HCT116 (cell line): ENCODE data around the gene STAMBP. TPM values are rescaled to one million over a fixed set of nuclear protein-coding genes. Genes with fewer than 3 reads are reported as not detected.

Experiments
- ATAC-seq: fragments of 200-7000 bp; cut with Tn5 transposase; 2 replicates; pipeline ENCODE4 v1.9.1; 2020; ENCODE audit warnings: mild to moderate bottlenecking, moderate library complexity
- BruUV-seq: library from RNA; stranded (reverse); fragments of 400-500 nt; replicated peaks from 2 replicates; lab custom pipeline; 2021; lab: Mats Ljungman, UMichigan
- CTCF ChIA-PET: fragments of 300-600 bp; sonication (Branson Sonifier 250); formaldehyde crosslinking; loops from one replicate; lab custom pipeline; 2021; ENCODE audit warnings: antibody characterized with exemption; lab: Charles Lee
- POLR2A ChIA-PET: fragments of 300-600, 350-600 bp; sonication (Branson Sonifier 250); formaldehyde crosslinking; loops from one replicate; lab custom pipeline; 2021; ENCODE audit warnings: antibody characterized with exemption; lab: Charles Lee
- RAD21 ChIA-PET, 2 experiments: fragments of 300-600 bp; sonication (Branson Sonifier 250); formaldehyde crosslinking; loops; one replicate each; lab custom pipeline; 2023; ENCODE audit warnings: low total read pairs in 2 of 2; ENCODE audit not compliant: uncharacterized antibody in 2 of 2, unreplicated experiment in 2 of 2, low non-redundant PET in 1 of 2; lab: Charles Lee
- DNase-seq: peaks from one replicate; pipeline ENCODE4 v3.0.0-alpha.2; 2010; ENCODE audit warnings: low read depth, low spot score
- H2AFZ ChIP-seq: fragments of 200-600 bp; shearing (Covaris generic), sonication (generic); 2 replicates; pipeline ENCODE4 v1.6.1; 2017; ENCODE audit warnings: low read depth, mixed run types, mixed read lengths, antibody characterized with exemption, low read length; ENCODE audit not compliant: poor library complexity, severe bottlenecking
- H3K27ac ChIP-seq: 2 replicates; pipeline ENCODE4 v1.5.1; 2012; ENCODE audit warnings: low read depth, low read length
- H3K27me3 ChIP-seq: fragments of 200-600 bp; sonication (generic); 2 replicates; pipeline ENCODE4 v1.6.1; 2016; ENCODE audit warnings: mixed run types, low read length, mixed read lengths; ENCODE audit not compliant: insufficient read depth
- H3K36me3 ChIP-seq, 2 experiments: fragments of 200-500 bp in 1 of 2; fragments of 200-600 bp in 1 of 2; sonication (Bioruptor generic) in 1 of 2; sonication (generic) in 1 of 2; 2 replicates each; pipeline versions ENCODE4 v1.5.1 to v1.6.1; 2014 to 2016; ENCODE audit warnings: low read length in 2 of 2, inconsistent platforms in 1 of 2, mixed read lengths in 1 of 2, mixed run types in 1 of 2; ENCODE audit not compliant: insufficient read depth in 2 of 2, control insufficient read depth in 1 of 2
- H3K4me1 ChIP-seq, 2 experiments: fragments of 200-600 bp in 1 of 2; sonication (generic) in 1 of 2; 2 replicates each; pipeline versions ENCODE4 v1.5.1 to v1.6.1; 2012 to 2017; ENCODE audit warnings: low read length in 2 of 2, inconsistent platforms in 1 of 2, mild to moderate bottlenecking in 1 of 2, mixed read lengths in 1 of 2, mixed run types in 1 of 2, moderate library complexity in 1 of 2; ENCODE audit not compliant: insufficient read depth in 2 of 2, control insufficient read depth in 1 of 2
- H3K4me2 ChIP-seq: fragments of 200-600 bp; sonication (generic); 2 replicates; pipeline ENCODE4 v1.6.1; 2017; ENCODE audit warnings: mixed run types, low read length, mixed read lengths
- H3K4me3 ChIP-seq, 2 experiments: fragments of 200-600 bp in 1 of 2; sonication (generic) in 1 of 2; replicated peaks in 1 of 2; 2 replicates each; pipeline ENCODE4 v1.5.1; 2011 to 2016; ENCODE audit warnings: low read length in 2 of 2, control low read depth in 1 of 2, low read depth in 1 of 2, mild to moderate bottlenecking in 1 of 2, mixed read lengths in 1 of 2, mixed run types in 1 of 2
- H3K79me2 ChIP-seq: fragments of 200-600 bp; sonication (generic); 2 replicates; pipeline ENCODE4 v1.6.1; 2017; ENCODE audit warnings: mild to moderate bottlenecking, mixed run types, low read length, moderate library complexity, mixed read lengths; ENCODE audit not compliant: insufficient read depth
- H3K9ac ChIP-seq: fragments of 200-600 bp; sonication (generic); 2 replicates; pipeline ENCODE4 v1.6.1; 2016; ENCODE audit warnings: low read length, mixed read lengths
- H3K9me2 ChIP-seq: fragments of 200-600 bp; sonication (generic), shearing (Covaris generic); 2 replicates; pipeline ENCODE4 v1.6.1; 2017; ENCODE audit warnings: mixed run types, mild to moderate bottlenecking, moderate library complexity; ENCODE audit not compliant: insufficient read depth
- H3K9me3 ChIP-seq, 2 experiments: fragments of 200-500 bp in 1 of 2; fragments of 200-600 bp in 1 of 2; sonication (Bioruptor generic) in 1 of 2; sonication (generic) in 1 of 2; 2 replicates each; pipeline ENCODE4 v1.6.1; 2014 to 2017; ENCODE audit warnings: low read length in 2 of 2, mixed read lengths in 2 of 2, inconsistent platforms in 1 of 2, low read depth in 1 of 2, mild to moderate bottlenecking in 1 of 2, mixed run types in 1 of 2, moderate library complexity in 1 of 2; ENCODE audit not compliant: control insufficient read depth in 1 of 2, insufficient read depth in 1 of 2
- H4K20me1 ChIP-seq: fragments of 200-600 bp; sonication (generic), shearing (Covaris generic); 2 replicates; pipeline ENCODE4 v1.6.1; 2017; ENCODE audit warnings: mixed run types, mild to moderate bottlenecking, moderate library complexity; ENCODE audit not compliant: insufficient read depth
- CBX3 ChIP-seq: IDR thresholded peaks from 2 replicates; pipeline ENCODE4 v1.6.1; 2012; ENCODE audit warnings: low read depth
- CEBPB ChIP-seq: IDR thresholded peaks from 2 replicates; pipeline ENCODE4 v1.6.1; 2012; ENCODE audit warnings: low read depth
- EGR1 ChIP-seq: IDR thresholded peaks from 2 replicates; pipeline ENCODE4 v1.6.1; 2012; ENCODE audit warnings: low read depth
- RAD21 ChIP-seq: IDR thresholded peaks from 2 replicates; pipeline ENCODE4 v1.6.1; 2012; ENCODE audit warnings: low read depth, mild to moderate bottlenecking
- SIN3A ChIP-seq: IDR thresholded peaks from 2 replicates; pipeline ENCODE4 v1.6.1; 2012; ENCODE audit warnings: low read depth
- SRF ChIP-seq: IDR thresholded peaks from 2 replicates; pipeline ENCODE4 v1.6.1; 2012; ENCODE audit warnings: low read depth
- YY1 ChIP-seq: IDR thresholded peaks from 2 replicates; pipeline ENCODE4 v1.6.1; 2011; ENCODE audit warnings: low read length, low read depth, moderate library complexity, mild to moderate bottlenecking; ENCODE audit not compliant: insufficient replicate concordance; ENCODE audit errors: extremely low read depth
- ZFX ChIP-seq: fragments of 450-650 bp; IDR thresholded peaks from 2 replicates; pipeline ENCODE4 v1.6.1; 2017
- ZNF274 ChIP-seq: fragments of 200-500 bp; sonication (Bioruptor generic); IDR thresholded peaks from 2 replicates; pipeline ENCODE4 v1.6.1; 2014; ENCODE audit warnings: mild to moderate bottlenecking, low read depth, low read length, inconsistent platforms
- intact Hi-C: fragments of 100-400 bp; cut with micrococcal nuclease; formaldehyde crosslinking; loops from 2 replicates; pipeline ENCODE4 v1.10.0; 2022
- total RNA-seq: library from RNA; stranded (reverse); gene quantifications from one replicate; pipeline ENCODE4 v1.2.1, GENCODE V29; 2021; ENCODE audit not compliant: unreplicated experiment
- TF ChIP-seq, protein P1 (sequence below): IDR thresholded peaks from 2 replicates; pipeline ENCODE4 v1.6.1; 2012
- TF ChIP-seq, protein P2 (sequence below): IDR thresholded peaks from 2 replicates; pipeline ENCODE4 v1.6.1; 2012; ENCODE audit warnings: low read depth

The STAMBP gene
- total RNA-seq, 1 experiment from 2014 or later = 45.2 TPM

DNA sequence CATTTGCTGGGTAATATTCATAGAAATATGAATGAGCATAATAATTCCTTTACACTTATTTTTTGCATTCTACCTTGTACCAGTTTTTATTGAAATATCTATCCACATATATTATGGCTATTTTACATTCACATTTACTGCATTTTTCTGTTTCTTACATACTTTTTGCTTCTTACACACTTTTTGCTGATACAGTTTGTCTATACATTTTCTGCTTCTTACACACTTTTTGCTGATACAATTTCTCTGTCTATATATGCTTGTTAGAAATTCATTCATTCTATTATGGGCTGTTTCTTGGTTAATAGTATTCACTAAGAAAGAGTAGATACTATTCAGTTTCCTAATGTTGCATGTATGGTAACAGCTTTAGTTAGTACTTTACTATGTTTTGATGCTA lies 16.9 kb upstream of the STAMBP start:
- DNase-seq = no peak
- Histone ChIP-seq H3K4me3 (no peak overlapping the region), H3K9me3 (no peaks in the 10 kb centered on the region), H2AFZ (no peak overlapping the region), H3K4me2 (no peak overlapping the region), H4K20me1 (no peaks in the 10 kb centered on the region), H3K36me3 (no peaks in the 10 kb centered on the region), H3K79me2 (no peaks in the 10 kb centered on the region), H3K9me2 (no peaks in the 10 kb centered on the region), H3K9ac (no peak overlapping the region), H3K27me3 (no peaks in the 10 kb centered on the region), H3K4me1 (no peaks in the 10 kb centered on the region), H3K27ac (no peak overlapping the region)
- no peak for ATAC-seq
- ChIA-PET CTCF (interaction anchor here (0.8 to 1.9 kb wide), 2 partner anchors 12 to 15 kb away, joined by 3 to 8 read pairs; no protein-coding TSS in a partner anchor), POLR2A (no interaction called here), RAD21 (no interaction called here)
- no peak for TF ChIP-seq SRF
- no peak for TF ChIP-seq CEBPB
- TF ChIP-seq EGR1 = no peak
- no peak for TF ChIP-seq RAD21
- no peak for TF ChIP-seq ZFX
- TF ChIP-seq CBX3 = no peak
- TF ChIP-seq YY1 = no peak
- TF ChIP-seq SIN3A = no peak
- TF ChIP-seq, protein P1, sequence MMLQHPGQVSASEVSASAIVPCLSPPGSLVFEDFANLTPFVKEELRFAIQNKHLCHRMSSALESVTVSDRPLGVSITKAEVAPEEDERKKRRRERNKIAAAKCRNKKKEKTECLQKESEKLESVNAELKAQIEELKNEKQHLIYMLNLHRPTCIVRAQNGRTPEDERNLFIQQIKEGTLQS = no peak
- TF ChIP-seq, protein P2, sequence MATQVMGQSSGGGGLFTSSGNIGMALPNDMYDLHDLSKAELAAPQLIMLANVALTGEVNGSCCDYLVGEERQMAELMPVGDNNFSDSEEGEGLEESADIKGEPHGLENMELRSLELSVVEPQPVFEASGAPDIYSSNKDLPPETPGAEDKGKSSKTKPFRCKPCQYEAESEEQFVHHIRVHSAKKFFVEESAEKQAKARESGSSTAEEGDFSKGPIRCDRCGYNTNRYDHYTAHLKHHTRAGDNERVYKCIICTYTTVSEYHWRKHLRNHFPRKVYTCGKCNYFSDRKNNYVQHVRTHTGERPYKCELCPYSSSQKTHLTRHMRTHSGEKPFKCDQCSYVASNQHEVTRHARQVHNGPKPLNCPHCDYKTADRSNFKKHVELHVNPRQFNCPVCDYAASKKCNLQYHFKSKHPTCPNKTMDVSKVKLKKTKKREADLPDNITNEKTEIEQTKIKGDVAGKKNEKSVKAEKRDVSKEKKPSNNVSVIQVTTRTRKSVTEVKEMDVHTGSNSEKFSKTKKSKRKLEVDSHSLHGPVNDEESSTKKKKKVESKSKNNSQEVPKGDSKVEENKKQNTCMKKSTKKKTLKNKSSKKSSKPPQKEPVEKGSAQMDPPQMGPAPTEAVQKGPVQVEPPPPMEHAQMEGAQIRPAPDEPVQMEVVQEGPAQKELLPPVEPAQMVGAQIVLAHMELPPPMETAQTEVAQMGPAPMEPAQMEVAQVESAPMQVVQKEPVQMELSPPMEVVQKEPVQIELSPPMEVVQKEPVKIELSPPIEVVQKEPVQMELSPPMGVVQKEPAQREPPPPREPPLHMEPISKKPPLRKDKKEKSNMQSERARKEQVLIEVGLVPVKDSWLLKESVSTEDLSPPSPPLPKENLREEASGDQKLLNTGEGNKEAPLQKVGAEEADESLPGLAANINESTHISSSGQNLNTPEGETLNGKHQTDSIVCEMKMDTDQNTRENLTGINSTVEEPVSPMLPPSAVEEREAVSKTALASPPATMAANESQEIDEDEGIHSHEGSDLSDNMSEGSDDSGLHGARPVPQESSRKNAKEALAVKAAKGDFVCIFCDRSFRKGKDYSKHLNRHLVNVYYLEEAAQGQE = no peak
- no peak for TF ChIP-seq ZNF274
- BruUV-seq = no TSS peak
- intact Hi-C loops = no loop called here
